Endothelial cell of umbilical vein (primary cell): ENCODE results near the gene BCS1L. TPM values are rescaled to one million over a fixed set of nuclear protein-coding genes. Genes with fewer than 3 reads are reported as not detected.

Source experiments
- BruUV-seq: library from RNA; stranded (reverse); fragments of 400-500 nt; replicated peaks from 2 replicates; lab custom pipeline; 2021; lab: Mats Ljungman, UMichigan
- CTCF ChIA-PET: fragments of 300-600, 350-600 bp; sonication (Branson Sonifier 250); formaldehyde crosslinking; loops from one replicate; lab custom pipeline; 2021; ENCODE audit warnings: antibody characterized with exemption, inconsistent platforms; lab: Charles Lee
- POLR2A ChIA-PET: fragments of 300-600, 350-600 bp; sonication (Branson Sonifier 250); formaldehyde crosslinking; loops from one replicate; lab custom pipeline; 2021; ENCODE audit warnings: antibody characterized with exemption, inconsistent platforms; lab: Charles Lee
- DNase-seq: peaks from one replicate; pipeline ENCODE4 v3.0.0-alpha.2; 2011; ENCODE audit warnings: low read depth, low spot score
- FAIRE-seq: peaks from 2 replicates; lab custom pipeline; 2011; peaks lifted over from hg19 to GRCh38; lab: Jason Lieb, UNC
- H2AFZ ChIP-seq: 2 replicates; pipeline ENCODE4 v1.6.0; 2012; ENCODE audit warnings: low read depth, low read length, control low read depth, inconsistent platforms
- H3K27ac ChIP-seq: 2 replicates; pipeline ENCODE4 v1.5.1; 2011; ENCODE audit warnings: low read depth, mild to moderate bottlenecking, control low read depth, low read length, moderate library complexity; ENCODE audit not compliant: insufficient read depth
- H3K27me3 ChIP-seq, 2 experiments: 2 replicates each; pipeline versions ENCODE4 v1.6.0 to v1.6.1; 2011; ENCODE audit warnings: low read length in 2 of 2, mixed read lengths in 1 of 2; ENCODE audit not compliant: control insufficient read depth in 2 of 2, insufficient read depth in 2 of 2
- H3K36me3 ChIP-seq, 2 experiments: 2 replicates in 1 of 2; 3 replicates in 1 of 2; pipeline ENCODE4 v1.5.1; 2011; ENCODE audit warnings: low read length in 2 of 2, mild to moderate bottlenecking in 1 of 2, moderate library complexity in 1 of 2; ENCODE audit not compliant: control insufficient read depth in 2 of 2, insufficient read depth in 2 of 2; ENCODE audit errors: extremely low read depth in 1 of 2
- H3K4me1 ChIP-seq: 3 replicates; pipeline ENCODE4 v1.5.1; 2011; ENCODE audit warnings: mild to moderate bottlenecking, low read length; ENCODE audit not compliant: control insufficient read depth, insufficient read depth; ENCODE audit errors: extremely low read depth
- H3K4me2 ChIP-seq: 2 replicates; pipeline ENCODE4 v1.6.1; 2011; ENCODE audit warnings: low read length, control low read depth, mixed read lengths; ENCODE audit not compliant: insufficient read depth
- H3K4me3 ChIP-seq, 3 experiments: fragments of 200-600 bp in 1 of 3; sonication (generic), shearing (Covaris generic) in 1 of 3; replicated peaks in 1 of 3; 2 replicates each; pipeline ENCODE4 v1.5.1; 2011 to 2016; ENCODE audit warnings: control low read depth in 3 of 3, low read length in 3 of 3, mild to moderate bottlenecking in 2 of 3, inconsistent platforms in 1 of 3, low read depth in 1 of 3, moderate library complexity in 1 of 3; ENCODE audit not compliant: insufficient read depth in 1 of 3
- H3K79me2 ChIP-seq: 2 replicates; pipeline ENCODE4 v1.6.0; 2012; ENCODE audit warnings: low read length, inconsistent platforms; ENCODE audit not compliant: control insufficient read depth, insufficient read depth
- H3K9ac ChIP-seq: replicated peaks from 2 replicates; pipeline ENCODE3; 2011; ENCODE audit warnings: low read length, control low read depth; ENCODE audit not compliant: insufficient read depth; ENCODE audit errors: extremely low read depth
- H3K9me1 ChIP-seq: replicated peaks from 3 replicates; pipeline ENCODE4 v1.6.0; 2011; ENCODE audit warnings: mild to moderate bottlenecking, low read length; ENCODE audit not compliant: control insufficient read depth, insufficient read depth; ENCODE audit errors: extremely low read depth
- H3K9me3 ChIP-seq: replicated peaks from 2 replicates; pipeline ENCODE4 v1.5.1; 2012; ENCODE audit warnings: low read length, inconsistent platforms; ENCODE audit not compliant: control insufficient read depth, insufficient read depth
- H4K20me1 ChIP-seq: replicated peaks from 2 replicates; pipeline ENCODE3; 2011; ENCODE audit warnings: mild to moderate bottlenecking, low read length; ENCODE audit not compliant: control insufficient read depth, insufficient read depth; ENCODE audit errors: extremely low read depth
- EZH2 ChIP-seq: IDR thresholded peaks from 2 replicates; pipeline ENCODE4 v1.6.1; 2012; ENCODE audit warnings: borderline replicate concordance, low read depth, mild to moderate bottlenecking, moderate library complexity, low read length, inconsistent platforms; ENCODE audit not compliant: severe bottlenecking
- FOS ChIP-seq: IDR thresholded peaks from 2 replicates; pipeline ENCODE4 v1.6.1; 2011; ENCODE audit warnings: mild to moderate bottlenecking, low read length, moderate library complexity, borderline replicate concordance; ENCODE audit not compliant: insufficient read depth
- GATA2 ChIP-seq: IDR thresholded peaks from 2 replicates; pipeline ENCODE4 v1.7.0; 2011; ENCODE audit warnings: low read depth, mild to moderate bottlenecking, moderate library complexity, mixed read lengths, low read length; ENCODE audit not compliant: insufficient read length, insufficient read depth
- JUN ChIP-seq: IDR thresholded peaks from 2 replicates; pipeline ENCODE4 v1.6.1; 2011; ENCODE audit warnings: borderline replicate concordance, low read depth; ENCODE audit not compliant: insufficient read length, insufficient read depth
- POLR2A ChIP-seq: IDR thresholded peaks from 2 replicates; pipeline ENCODE4 v1.6.1; 2012; ENCODE audit warnings: low read depth, mild to moderate bottlenecking, control low read depth, low read length
- POLR2AphosphoS5 ChIP-seq: IDR thresholded peaks from 2 replicates; pipeline ENCODE4 v1.6.1; 2012; ENCODE audit warnings: low read depth, mild to moderate bottlenecking, control low read depth, low read length, moderate library complexity; ENCODE audit not compliant: insufficient read depth
- dilution Hi-C: fragments of 300-500 bp; cut with MboI; formaldehyde crosslinking; loops from one replicate; pipeline ENCODE4 v1.15.0; 2019; ENCODE audit warnings: low sequenced_read_pairs; ENCODE audit not compliant: extremely low pct_ligation_motif_present
- intact Hi-C: fragments of 100-400 bp; cut with micrococcal nuclease; formaldehyde crosslinking; loops from one replicate; pipeline ENCODE4 v1.10.0; 2022
- polyA plus RNA-seq, 4 experiments: library from polyadenylated mRNA; depleted of rRNA in 3 of 4; stranded (reverse) in 3 of 4; unstranded in 1 of 4; fragments of >200 nt; gene quantifications; 2 replicates each; pipeline versions ENCODE4 v1.2.1 to v1.2.3, GENCODE V29; 2011 to 2012; ENCODE audit warnings: missing spikeins in 1 of 4
- total RNA-seq: library from RNA; stranded (reverse); gene quantifications from 2 replicates; pipeline ENCODE4 v1.2.3, GENCODE V29; 2021

BCS1L gene
- total and polyA plus RNA-seq, 2 donors (not counting 3 experiments of a cell fraction or from before 2014, with no cell fraction given), result 57.4 to 70.3 TPM

DNA sequence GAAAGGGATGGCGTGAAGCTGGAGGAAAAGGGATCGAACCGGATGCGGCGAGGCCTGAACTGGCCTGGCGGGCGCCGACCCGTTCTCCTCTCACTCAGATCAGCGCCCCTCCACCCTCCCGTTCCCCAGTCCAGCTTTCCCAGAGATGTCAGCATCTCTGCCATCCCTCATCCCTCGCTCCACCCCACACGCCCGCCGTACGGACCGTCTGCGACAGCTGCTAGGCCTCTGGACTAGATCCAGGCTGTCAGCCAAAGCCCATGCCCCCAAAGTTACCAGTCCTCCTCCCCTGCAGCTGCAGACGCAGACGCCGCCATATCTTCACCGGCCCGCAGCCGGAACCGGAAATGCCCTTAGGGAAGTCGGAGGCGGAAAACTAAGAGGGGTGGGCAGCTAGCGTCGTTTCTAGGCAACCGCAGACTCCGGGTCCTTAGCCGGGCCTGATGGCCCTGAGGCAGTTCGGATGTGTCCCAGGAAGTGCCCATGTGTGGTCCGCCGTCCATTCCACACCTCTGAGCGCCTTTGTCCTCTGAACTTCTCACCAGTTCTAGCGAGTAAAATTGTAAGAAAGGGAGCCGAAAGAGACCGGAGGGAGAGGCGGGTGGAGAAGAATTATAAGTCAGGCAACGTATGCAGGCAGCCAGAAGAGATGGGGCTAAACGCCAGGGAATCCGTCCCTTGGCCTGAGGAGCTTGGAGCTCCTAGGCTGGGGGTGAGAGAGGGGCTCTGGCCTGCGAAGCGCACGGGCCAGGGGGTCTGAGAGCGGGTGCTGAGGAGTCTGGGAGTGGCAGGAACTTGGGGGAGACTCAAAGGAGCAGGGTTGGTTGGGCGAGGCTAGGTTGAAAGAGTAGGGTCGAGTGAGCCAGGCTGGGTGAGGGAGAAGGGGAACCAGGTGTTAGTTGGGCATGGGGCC lies 12.4 kb downstream of the BCS1L start, which contains the start of the genes RNF25 and STK36:
RNF25 (minus strand) TSS at position 349 of the 913 bp plus-strand sequence; CDS start at position 317, 32 bp downstream.
STK36 (plus strand) TSS at position 433 of the 913 bp plus-strand sequence. CDS start 744 bp downstream, outside the sequence.
- H3K79me2 ChIP-seq, result peaks cover 17% of the 10 kb centered on the region
- intact Hi-C loops, result loop anchor here (1.0 kb wide), 3 partner anchors 13 to 175 kb away; partner anchors contain the start of genes BCS1L, TTLL4 and ZNF142
- CTCF ChIA-PET, result interaction anchor here (0.5 to 5.4 kb wide), 11 partner anchors 8 to 274 kb away, joined by 3 to 36 read pairs (median 3); partner anchors contain the start of genes BCS1L, TTLL4 and ZNF142

DNA sequence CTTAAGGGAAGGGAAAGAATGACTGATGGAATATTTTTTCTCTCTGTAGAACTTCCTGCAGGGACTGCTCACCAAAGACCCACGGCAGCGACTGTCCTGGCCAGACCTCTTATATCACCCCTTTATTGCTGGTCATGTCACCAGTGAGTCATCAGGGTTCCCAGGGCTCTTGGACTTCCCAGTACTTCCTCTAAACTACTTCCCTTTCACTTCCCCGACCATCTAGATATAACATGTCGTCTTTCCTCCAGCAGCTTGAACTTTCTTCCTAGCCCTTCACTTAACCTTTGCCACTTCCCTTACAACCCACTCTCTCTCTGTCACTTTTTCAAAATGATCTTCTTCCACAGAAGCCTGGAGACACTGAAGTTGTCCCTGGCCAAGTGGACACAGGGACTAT lies 19.6 kb downstream of the BCS1L start:
- no peak overlapping the region for H2AFZ ChIP-seq
- no peaks in the 10 kb centered on the region for H3K79me2 ChIP-seq
- ChIA-PET CTCF (interaction anchor here (1.5 to 1.7 kb wide), 2 partner anchors 8 to 20 kb away, joined by 3 to 9 read pairs; no protein-coding TSS in a partner anchor), POLR2A (no interaction called here)
- FAIRE-seq (peak; percentile 66), DNase-seq (peak; percentile 8)
- no peak overlapping the region for H3K27ac ChIP-seq
- no peaks in the 10 kb centered on the region for H3K9me1 ChIP-seq
- dilution Hi-C loops, result no loop called here
- H3K4me1 ChIP-seq, result peaks cover 6% of the 10 kb centered on the region
- peaks cover 0 to 3% of the 10 kb centered on the region in 2 experiments for H3K36me3 ChIP-seq
- H3K9ac ChIP-seq, result no peak overlapping the region
- no peaks in the 10 kb centered on the region for H4K20me1 ChIP-seq
- BruUV-seq, result no TSS peak
- TF ChIP-seq POLR2AphosphoS5 (no peak), JUN (peak; percentile 21), POLR2A (no peak), EZH2 (no peak), FOS (peak; percentile 42)
- intact Hi-C loops, result no loop called here
- H3K4me2 ChIP-seq, result no peak overlapping the region
- no peaks in the 10 kb centered on the region for H3K27me3 ChIP-seq
- no peak overlapping the region for H3K4me3 ChIP-seq
- H3K9me3 ChIP-seq, result no peaks in the 10 kb centered on the region

More for the DNA sequence above, 12.4 kb downstream of the BCS1L start, which contains the start of the genes RNF25 and STK36:
- Histone ChIP-seq H3K9ac (peak within 1 kb of the TSS; percentile 91), H3K27ac (peak within 1 kb of the TSS; percentile 79), H3K9me1 (no peaks in the 10 kb centered on the region), H3K27me3 (no peaks in the 10 kb centered on the region), H3K36me3 (peaks cover 7 to 8% of the 10 kb centered on the region in 2 experiments), H3K4me3 (peak within 1 kb of the TSS; percentile 54 to 87 (median 82)), H2AFZ (peak within 1 kb of the TSS; percentile 93), H3K4me2 (peak within 1 kb of the TSS; percentile 94), H3K4me1 (peaks cover 16% of the 10 kb centered on the region), H3K9me3 (no peaks in the 10 kb centered on the region), H4K20me1 (no peaks in the 10 kb centered on the region)
- TF ChIP-seq POLR2AphosphoS5, result peak; percentile 81
- TF ChIP-seq GATA2, result no peak
- peak; percentile 86 for TF ChIP-seq POLR2A
- dilution Hi-C loops, result no loop called here
- FAIRE-seq, result peak; percentile 97
- no TSS peak for BruUV-seq
- POLR2A ChIA-PET, result interaction anchor here (0.6 to 1.8 kb wide), 4 partner anchors 13 to 258 kb away, joined by 4 to 5 read pairs (median 4); partner anchors contain the start of genes BCS1L and ZNF142
- peak; percentile 82 for DNase-seq
